Fibroblast of lung (primary cell): ENCODE data around the gene VPS41.

ENCODE experiments used
- CTCF ChIP-seq, 2 donors: IDR thresholded peaks in 1 of 2; conservative IDR thresholded peaks in 1 of 2; 1 replicate in 1 of 2; 2 replicates in 1 of 2; pipeline ENCODE4 v1.5.1; 2011 to 2012; ENCODE audit warnings: low read length in 2 of 2, control low read depth in 1 of 2, inconsistent platforms in 1 of 2, low read depth in 1 of 2, mild to moderate bottlenecking in 1 of 2
- EZH2 ChIP-seq: IDR thresholded peaks from 2 replicates; pipeline ENCODE4 v1.5.1; 2012; ENCODE audit warnings: low read length, control low read depth, mild to moderate bottlenecking; ENCODE audit errors: missing control alignments

GRCh38 chr7:38907766-38908165 is 1.2 kb downstream of the VPS41 start:
- TF ChIP-seq CTCF (conservative IDR thresholded peaks at IDR 0.05 in 1 of 2, IDR thresholded peaks at IDR 0.05 in 1 of 2; ENCODE audit: low read depth in 1 of 2, low read length in 2 of 2) (no peak), EZH2 (no peak)
